RCC 7860 (cell line): ENCODE measurements around the gene TMEM54.

Source experiments
- DNase-seq: peaks from one replicate; pipeline ENCODE4 v3.0.0-alpha.2; 2015; ENCODE audit warnings: low spot score
- FAIRE-seq: peaks from 2 replicates; lab custom pipeline; 2012; peaks lifted over from hg19 to GRCh38; lab: Jason Lieb, UNC

The TMEM54 gene

GRCh38 chr1:32865639-32866405 is 35.4 kb downstream of the TMEM54 start:
- FAIRE-seq (no peak), DNase-seq (no peak)

- no peak for FAIRE-seq
These were observed 36.7 kb downstream of the TMEM54 start for GRCh38 chr1:32864375-32865019.

DNA sequence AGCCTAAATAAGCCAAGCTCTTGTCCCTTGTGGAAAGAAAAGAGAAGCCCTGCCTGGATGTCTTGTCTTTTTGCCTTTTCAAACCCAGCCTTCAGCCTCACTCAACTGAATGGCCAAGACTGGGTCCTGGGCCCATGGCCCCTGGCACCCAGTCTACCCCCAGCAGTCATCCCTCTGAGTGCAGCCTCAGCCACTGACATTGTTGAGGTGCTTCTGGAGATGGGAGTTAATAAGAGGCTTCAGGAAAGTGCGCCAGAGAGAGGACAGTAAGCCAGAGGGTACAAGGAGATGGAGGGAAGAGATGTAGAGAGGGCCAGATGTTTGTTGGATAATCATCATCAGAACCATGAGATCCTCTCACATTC is 37.3 kb downstream of the TMEM54 start:
- DNase-seq (no peak), FAIRE-seq (no peak)

More at GRCh38 chr1:32864375-32865019, 36.7 kb downstream of the TMEM54 start:
- DNase-seq: no peak

GRCh38 chr1:32863218-32863880 is 37.8 kb downstream of the TMEM54 start:
- FAIRE-seq (no peak), DNase-seq (no peak)

- no peak for DNase-seq
- no peak for FAIRE-seq
These were observed 39.1 kb downstream of the TMEM54 start for GRCh38 chr1:32861904-32862695.

DNA sequence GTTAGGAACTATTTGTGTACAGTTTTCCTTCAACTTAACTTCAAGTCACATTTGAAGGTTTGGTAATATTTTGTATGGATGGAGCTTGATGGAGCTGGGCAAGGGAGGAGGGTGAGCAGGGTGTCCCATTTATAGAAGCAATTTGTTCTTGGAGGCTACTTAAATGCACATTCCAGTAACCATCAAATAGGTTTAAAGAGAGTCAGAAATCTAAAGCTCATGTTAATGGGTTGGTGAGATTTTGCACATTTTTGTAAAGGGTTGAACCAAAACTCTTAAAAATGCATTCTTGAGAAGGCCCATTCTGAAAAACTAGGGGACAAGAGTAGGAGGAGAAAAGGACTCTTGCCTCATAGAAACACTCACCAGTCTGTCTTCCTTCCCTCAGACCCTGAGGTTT is 40.6 kb downstream of the TMEM54 start:
- DNase-seq: no peak
- no peak for FAIRE-seq

- DNase-seq (no peak), FAIRE-seq (no peak)
These were observed 41.3 kb downstream of the TMEM54 start for GRCh38 chr1:32859915-32860314.

GRCh38 chr1:32858791-32859190 is 42.4 kb downstream of the TMEM54 start:
- no peak for FAIRE-seq
- DNase-seq: no peak

GRCh38 chr1:32858136-32858535 is 43.1 kb downstream of the TMEM54 start:
- FAIRE-seq: no peak
- no peak for DNase-seq

DNA sequence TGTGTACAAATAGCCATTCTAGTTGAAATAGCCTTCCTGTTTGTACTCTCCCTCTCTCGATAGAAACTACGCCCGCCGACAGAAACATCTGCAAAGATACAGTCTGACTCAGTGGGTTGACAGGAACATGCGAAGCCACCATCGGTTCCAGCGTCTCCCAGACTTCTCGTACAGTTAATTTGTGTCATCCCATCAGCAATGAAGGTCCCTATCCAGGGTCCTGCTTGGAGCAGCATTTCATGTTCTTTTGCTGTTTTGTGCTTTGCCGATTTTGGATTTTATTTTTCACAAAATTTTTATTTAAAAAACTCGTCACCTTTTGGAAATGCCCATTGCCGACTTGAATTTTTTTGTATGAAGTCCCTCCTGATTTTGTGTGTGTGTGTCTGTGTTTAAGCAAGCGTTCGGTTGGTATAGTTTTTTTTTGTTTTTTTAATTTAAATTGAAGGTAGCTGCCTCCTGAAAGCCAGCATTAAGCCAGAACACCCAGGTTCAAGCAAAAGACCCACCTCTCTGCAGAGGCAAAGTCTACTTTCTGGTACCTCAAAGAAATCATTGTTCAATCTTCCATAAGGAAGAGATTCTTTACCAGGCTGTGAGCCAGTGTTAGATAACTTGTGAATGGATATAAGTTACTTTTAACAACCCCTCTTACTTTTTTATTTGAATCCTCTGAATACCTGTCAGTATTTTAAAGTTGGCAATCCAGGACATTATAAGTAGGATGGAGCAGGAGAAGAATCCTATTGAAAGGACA is 45.1 kb downstream of the TMEM54 start:
- FAIRE-seq (no peak), DNase-seq (no peak)

DNA sequence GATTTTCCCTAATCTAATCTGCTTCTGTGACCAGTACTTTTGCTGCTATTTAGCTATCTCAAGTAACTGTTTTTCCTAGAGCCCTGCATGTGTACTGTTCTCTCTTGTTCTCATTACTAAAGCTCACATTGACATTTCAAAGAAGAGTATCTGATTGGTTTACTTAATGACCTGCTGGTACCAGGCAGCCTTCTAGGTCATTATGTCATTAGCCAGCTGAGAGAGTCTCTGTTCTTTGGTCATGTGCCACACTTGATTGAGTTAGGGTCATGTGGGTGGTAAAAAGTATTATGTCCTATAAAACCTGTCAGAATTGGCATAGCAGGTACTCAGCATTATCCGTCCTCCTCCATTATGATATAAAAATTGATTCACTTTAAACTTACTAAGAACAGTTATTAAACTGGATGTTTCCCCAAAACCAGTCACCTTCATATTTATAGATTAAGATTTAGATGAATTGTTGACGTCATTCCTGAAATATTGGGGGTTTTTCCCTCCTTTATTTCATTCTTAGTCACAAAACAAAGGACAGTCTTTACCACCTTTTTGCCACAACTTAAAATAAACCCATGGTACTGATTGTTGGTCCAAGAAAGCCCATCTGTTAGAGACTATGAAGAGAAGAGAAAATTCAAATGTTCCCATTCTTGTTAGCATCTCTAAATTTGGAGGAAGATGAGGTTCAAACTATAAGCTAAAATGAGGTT is 52.7 kb downstream of the TMEM54 start:
- DNase-seq (no peak), FAIRE-seq (no peak)
